HG03135 (cell line): ENCODE data around the gene PKLR.
A peak's percentile ranks its signal among the peaks of the same experiment; 100 is the strongest.
"Not testable (repeated sequence)": the region's sequence is repeated elsewhere in the genome, so short reads cannot be mapped to it uniquely, and the experiment has no call there.

Source experiments
- ATAC-seq: cut with Tn5 transposase; IDR thresholded peaks from one replicate; pipeline ENCODE4 v1.9.1; 2021; ENCODE audit warnings: mild to moderate bottlenecking, moderate library complexity; ENCODE audit not compliant: unreplicated experiment

Gene PKLR

DNA sequence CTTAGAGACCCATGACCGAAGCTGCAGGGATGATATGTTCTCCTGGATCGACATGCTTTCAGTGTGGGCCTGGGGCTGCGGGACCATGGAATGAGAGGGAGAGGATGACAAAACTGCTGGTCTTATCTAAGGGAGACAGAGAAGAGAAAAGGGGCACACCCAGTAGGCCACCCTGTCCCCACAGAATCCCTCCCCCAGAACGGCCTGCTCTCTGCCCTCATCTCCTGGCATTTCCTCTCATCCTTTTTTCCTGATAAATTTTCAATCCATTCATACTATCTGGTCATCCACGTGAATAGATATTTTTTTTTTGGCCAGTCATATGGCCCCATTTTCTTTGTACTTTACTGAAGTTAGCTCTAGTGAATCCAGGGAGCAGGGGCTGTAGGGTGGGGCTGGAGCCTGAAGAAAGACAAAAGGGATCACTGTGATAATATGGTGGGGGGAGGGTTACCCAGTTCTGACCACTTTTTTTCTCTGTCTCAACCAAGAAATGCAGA is at the start of gene PKLR:
Gene PKLR, minus strand, starts transcription at position 97 of the 500 bp plus-strand sequence. Its CDS starts 43 bp downstream, at position 54.
- ATAC-seq, result no peak

DNA sequence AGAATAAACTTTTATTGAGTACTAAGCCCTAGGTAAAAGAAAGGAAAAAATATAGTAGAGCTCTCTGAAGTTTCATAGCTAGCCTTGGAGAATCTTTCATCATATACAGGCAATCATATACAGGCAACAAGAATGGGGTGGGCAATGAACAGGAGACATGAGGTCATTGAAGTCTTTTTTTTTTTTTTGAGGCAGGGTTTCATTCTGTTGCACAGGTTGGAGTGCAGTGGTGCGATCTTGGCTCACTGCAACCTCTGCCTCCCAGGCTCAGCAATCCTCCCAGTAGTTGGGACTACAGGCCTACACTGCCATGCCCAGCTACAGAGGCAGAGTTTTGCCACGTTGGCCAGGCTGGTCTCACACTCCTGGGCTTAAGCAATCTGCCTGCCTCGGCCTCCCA is 41.6 kb upstream of the PKLR start:
- ATAC-seq, result no peak

DNA sequence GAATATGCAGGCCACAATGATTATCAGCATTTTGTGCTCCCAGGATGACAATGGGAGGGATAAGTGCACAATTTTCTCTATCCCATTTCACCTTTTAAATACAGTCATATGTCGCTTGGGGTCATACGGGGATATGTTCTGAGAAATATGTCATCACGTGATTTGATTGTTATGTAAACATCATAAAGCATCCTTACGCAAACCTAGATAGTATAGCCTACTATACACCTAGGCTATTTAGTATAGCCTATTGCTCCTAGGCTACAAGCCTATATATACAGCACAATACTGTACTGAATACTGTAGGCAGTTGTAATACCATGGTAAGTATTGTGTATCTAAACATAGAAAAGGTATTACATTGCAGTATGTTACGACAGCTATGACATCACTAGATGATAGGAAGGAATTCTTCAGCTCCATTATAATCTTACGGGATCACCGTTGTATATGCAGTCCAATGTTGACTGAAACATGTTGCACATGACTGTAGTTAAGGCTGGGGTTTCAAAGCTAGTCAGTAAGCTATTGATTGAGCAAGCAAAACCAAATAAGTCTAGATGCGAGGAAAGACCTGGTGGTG is 38.4 kb upstream of the PKLR start:
- ATAC-seq, result no peak

DNA sequence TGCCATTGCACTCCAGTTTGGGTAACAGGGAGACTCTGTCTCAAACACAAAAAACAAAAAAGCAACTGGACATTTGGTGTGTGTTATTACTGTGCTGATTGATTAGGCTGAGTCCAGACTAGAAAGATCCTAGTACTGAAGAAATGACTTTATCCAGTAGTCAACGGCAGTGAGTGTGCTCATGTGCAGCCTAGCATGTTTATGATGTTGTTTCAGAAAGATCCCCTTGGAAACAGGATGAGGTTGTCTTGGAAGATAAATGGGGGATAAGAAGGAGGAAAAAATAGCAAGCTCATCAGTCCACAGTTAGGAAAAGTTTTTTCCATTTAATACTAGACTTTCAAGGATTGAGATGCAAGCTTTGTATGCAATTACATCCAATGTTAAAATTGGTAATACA is 33.7 kb upstream of the PKLR start:
- ATAC-seq, result no peak

DNA sequence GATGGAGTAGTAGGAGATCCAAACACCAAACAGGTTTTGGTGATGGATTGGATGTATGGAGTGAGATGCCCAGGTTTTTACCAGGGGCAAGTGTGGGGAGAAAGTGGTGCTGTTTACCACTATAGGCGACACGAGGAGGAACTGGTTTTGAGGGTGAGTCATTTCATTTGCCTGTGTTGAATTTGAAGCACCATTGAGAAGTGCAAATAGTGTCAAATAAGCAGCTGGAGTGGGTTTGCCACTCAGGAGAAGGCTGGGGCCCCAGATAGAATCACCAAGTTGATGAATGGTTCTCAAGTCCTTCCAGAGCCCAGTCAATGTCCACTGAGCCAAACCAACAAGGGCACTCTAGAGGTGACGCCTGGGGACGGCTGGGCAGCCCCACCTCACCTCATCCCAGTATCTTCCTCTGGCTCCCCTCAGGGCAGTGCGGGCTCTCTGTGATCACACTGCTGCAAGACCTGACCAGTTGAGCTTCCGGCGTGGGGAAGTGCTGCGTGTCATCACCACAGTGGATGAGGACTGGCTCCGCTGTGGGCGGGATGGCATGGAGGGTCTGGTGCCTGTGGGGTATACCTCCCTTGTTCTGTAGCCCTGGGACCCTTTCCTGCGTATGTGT is 28.9 kb upstream of the PKLR start:
- no peak for ATAC-seq

DNA sequence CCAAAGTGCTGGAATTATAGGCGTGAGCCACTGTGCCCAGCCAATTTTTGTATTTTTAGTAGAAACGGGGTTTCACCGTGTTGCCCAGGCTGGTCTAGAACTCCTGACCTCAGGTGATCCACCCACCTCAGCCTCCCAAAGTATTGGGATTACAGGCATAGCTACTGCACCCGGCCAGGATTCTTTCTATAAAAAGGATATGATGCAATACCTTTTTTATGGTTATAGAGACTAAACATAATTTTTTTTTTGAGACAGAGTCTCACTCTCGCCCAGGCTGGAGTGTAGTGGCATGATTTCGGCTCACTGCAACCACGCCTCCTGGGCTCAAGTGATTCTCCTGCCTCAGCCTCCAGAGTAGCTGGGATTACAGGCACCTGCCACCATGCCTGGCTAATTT is 27.6 kb upstream of the PKLR start:
- not testable (repeated sequence) for ATAC-seq

DNA sequence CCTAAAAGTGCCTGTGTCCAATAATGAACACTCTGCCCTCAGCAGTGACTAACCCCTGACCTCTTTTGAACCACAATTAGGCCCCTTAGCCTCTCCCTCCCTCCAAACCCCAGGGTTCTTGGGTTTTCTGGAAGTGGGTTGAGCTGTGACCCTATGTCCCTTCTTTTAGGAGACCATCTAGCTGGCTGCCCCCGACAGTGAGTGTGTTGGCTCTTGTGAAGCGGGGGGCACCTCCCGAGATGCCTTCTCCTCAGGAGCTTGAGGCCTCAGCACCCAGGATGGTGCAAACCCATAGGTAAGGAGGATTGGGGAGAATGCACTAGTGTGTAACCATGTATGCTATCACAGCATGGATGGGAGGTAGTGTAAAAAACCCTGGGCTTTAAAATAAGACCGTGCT is 26.7 kb upstream of the PKLR start:
- ATAC-seq, result no peak

DNA sequence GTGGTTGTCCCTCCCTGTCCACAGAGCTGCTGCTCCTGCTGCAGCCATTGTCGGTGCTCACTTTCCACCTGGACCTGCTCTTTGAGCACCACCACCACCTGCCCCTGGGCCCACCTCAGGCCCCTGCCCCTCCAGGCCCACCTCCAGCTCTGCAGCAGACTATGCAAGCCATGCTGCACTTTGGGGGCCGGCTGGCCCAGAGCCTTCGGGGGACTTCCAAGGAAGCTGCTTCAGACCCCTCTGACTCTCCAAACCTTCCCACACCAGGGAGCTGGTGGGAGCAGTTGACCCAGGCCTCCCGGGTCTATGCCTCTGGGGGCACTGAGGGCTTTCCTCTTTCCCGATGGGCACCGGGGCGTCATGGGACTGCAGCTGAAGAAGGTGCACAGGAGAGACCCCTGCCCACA is 25.4 kb upstream of the PKLR start:
- no peak for ATAC-seq

DNA sequence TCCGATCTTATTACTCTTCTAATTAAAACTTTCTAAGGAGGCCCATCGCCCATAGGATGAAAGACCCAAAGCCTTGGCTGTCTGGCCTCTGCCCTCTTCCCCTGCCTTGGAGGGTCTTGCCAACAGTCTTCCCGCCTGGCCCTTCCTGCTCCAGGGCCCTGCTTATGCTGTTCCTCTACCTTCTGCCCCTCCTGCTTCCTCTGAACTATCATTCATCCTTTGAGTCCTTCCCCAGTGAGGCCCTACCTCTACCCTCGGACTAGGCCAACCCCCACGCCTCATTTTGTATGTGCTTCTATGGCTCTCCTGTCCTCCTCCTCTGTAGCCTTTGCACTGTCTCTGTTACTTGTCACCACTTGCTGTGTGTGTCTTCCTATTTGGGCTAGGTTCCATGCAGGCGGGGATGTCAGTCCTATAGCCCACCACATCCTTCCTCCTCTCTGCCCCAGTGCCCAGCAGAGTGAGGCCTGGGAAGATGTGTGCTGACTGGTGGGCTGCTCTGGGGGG is 24.8 kb upstream of the PKLR start:
- ATAC-seq, result no peak

DNA sequence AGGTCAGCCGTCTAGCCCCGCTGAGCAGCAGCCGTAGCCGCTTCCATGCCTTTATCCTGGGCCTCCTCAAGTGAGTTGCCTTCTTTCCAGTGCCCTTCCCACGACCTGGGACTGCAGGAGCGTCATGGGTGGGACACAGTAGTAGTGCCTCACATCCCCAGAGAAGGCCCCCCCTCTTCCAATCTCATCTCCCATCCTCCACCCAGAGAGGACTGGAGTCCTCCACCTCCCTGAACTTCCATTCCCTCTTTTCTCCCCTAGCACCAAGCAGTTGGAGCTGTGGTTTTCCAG is 24.3 kb upstream of the PKLR start:
- ATAC-seq, result no peak

DNA sequence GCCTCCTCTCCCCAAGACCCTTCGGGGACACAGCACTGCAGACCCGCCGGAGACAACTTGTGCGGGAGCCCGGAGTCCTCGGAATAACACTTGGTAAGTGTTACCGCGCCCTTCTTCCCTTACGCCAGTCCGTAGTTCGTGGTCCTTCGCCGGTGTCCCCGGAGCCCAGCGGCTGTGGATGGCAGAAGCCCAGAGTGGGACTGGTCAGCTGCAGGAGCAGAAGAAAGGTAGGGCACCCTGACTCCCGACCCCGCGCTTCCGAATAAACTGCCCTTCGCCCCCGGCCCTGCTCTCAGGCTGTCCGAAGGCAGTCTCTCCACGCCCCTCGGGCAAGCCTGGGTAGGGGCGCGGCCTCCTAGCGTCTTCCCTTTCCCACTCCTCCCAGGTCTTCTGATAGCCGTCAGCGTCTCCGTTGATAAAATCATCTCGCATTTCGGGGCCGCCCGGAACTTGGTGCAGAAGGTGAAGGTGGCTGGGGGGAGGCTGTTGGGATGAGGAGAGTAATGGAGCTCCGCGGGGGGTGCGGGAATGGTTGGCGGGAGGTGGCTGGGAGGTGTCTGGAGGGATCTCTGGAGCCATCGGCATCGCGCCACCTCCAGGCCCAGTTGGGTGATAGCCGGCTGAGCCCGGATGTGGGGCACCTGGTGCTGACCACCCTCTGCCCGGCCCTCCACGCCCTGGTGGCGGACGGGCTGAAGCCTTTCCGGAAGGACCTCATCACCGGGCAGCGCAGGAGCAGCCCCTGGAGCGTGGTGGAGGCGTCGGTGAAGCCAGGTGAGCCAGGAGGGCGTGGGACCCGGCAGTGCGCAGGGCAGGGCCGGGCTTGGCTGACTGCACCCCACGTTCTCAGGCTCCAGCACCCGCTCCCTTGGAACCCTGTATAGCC is 23.7 kb upstream of the PKLR start:
- ATAC-seq, result no peak

DNA sequence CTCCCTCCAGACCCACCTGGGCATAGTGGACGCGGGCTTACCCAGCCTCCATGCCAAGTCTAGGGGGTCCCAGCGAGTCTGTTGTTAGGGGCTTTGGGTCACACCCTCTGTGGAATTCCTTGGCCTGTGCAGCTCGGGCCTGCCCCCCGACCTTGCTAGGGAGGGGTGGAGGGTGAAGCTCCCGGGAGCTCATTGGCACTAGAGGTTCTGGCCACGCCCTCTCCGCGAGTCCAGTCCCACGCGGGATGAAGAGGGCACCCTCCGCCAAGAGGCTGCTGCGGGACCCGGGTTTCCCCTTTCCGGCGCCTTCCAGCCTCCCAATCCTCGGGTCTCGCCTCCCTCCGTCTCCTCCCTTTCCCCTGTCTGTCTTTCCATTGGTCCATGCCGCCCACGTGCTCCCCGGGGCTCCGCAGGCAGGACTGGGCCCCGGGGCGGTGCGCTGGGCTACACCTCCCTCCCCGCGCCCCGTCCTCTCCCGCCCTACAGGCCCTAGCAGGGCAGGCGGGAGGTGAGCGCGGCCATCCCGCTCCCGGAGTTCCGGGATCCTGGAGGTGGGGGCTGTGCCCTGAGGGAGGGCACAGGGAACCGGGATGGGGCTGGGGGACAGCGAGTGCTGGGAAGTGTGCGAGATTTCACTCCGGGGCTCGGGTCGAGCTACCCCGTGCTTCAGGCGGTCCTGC is 22.9 kb upstream of the PKLR start:
- ATAC-seq, result peak; percentile 53

DNA sequence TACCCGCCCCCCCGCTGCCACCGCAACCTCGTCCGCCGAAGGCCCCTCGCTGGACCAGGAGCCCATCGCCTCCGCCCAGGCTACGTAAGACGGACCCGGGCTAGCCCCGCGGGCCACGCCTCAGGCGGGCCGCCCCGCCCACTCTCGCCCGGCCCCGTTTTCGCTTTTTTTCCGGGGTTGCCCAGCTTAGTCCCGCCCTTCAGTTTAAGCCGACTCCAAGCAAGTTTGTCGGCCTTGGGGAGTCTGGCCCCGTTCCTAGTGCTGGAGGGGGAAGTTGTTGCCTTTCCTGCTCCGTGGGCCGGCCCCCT is 22.4 kb upstream of the PKLR start:
- ATAC-seq, result peak; percentile 38

DNA sequence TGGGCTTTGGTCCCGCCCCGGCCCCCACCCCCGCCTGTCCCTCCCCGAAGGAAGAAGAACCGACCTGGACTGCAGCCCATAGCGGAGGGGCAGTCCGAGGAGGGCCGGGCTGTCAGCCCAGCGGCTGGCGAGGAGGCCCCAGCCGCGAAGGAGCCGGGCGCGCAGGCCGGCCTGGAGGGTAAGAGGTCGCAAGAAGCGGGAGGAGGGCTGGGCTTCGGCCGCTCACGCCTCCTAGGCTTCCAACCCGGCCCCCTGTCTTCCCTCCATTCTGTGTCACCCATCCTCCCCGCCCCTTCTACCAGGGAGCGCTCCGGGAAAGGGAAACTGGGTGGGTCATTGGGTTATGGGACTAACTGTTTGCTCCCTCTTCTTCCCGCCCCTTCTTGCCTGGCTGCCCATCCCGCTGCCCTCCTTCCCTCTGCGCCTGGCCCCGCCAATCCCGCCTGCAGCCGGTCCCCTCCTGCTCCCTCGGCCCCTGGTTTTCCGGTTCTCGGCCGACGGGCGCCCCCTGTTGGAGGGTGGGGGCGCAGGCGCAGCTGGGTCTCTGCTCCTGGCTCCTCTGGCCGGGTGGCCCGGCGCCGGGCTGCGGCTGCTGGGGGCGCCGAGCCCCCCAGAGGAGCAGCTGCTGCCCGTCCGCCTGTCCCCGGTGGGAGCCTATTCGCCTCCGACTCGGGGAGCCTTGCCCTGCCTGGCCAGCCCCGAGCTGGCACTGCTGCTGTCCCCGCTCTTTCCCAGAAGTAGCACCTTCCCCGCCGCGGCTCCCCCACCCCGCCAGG is 21.9 kb upstream of the PKLR start:
- ATAC-seq, result peak; percentile 43

DNA sequence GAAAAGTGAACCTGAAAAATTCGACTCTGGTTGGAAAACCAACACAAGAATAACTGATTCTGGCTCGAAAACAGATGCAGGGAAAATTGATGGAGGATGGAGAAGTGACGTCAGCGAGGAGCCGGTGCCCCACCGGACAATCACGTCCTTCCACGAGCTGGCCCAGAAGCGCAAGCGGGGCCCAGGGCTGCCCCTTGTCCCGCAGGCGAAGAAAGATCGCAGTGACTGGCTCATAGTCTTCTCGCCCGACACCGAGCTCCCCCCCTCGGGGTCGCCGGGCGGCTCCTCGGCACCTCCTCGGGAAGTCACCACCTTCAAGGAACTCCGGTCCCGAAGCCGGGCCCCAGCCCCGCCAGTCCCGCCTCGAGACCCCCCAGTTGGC is 21.3 kb upstream of the PKLR start:
- no peak for ATAC-seq

DNA sequence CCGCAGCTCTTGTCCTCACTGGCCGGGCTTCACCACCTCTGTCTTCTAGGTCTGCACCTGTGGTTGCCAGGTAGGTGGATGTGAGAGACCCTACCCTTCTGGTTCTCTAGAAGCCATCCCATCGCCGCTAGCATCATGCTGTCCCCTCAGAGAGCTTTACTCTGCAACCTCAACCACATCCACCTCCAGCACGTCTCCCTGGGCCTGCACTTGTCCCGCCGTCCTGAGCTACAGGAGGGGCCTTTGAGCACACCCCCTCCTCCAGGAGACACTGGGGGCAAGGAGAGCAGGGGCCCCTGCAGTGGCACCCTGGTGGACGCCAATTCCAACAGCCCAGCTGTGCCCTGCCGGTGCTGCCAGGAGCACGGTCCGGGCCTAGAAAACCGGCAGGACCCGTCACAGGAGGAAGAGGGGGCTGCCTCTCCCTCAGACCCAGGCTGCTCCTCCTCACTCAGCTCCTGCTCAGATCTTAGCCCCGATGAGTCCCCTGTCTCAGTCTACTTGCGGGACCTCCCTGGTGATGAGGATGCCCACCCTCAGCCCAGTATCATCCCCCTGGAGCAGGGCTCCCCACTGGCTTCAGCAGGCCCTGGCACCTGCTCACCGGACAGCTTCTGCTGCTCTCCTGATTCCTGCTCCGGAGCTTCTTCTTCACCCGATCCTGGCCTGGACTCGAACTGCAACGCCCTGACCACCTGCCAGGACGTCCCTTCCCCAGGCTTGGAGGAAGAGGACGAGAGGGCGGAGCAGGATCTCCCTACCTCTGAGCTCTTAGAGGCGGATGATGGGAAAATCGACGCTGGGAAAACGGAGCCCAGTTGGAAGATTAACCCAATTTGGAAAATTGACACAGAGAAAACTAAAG is 20.6 kb upstream of the PKLR start:
- ATAC-seq, result no peak

DNA sequence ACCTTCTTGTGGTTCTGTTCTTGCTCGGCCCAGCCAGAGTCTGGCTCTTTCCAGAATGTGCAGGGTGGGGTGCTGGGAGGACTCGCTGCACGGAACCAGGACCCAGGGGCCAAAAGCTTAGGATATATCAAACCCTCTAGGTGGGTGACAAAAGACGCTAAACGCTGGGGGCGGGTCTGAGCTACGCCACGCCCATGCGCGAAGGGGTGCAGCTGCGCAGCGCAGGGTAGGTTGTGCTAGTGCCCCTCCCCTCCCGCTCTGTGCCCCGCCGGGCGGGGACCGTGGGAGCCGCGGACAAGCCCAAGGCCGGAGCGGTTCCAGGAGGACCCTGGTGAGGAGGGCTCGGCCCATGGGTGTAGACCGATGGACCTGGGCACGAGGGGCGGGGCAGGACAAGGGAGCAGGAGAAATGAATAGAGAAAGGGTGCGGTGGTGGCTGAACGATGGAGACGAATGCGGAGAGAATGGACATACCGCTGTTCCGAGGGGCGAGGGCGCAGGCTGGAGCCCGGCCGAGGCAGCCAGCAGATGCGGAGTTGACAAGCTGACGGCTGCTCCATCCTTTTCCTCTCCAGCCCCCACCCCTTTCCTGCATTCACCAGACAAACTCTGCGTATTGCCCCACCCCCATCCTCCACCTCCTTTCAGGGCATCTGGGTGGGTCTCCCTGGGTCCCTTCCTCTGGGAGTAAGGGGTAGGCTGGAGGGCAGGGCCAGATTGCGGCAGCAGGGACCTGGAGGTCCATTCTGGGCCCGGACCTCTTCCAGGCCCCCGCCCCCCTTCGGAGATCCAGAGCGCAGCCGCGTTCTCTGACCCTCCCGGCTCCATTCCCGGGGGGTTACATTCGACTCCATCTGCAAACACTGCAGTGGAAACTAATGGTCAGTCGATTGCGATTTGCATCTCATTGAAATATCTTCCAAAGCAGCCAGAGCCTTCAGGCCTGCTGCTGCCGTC is 19.7 kb upstream of the PKLR start, which contains the start of gene RUSC1:
Gene RUSC1, plus strand, starts transcription at position 234 of the 957 bp plus-strand sequence. CDS start 880 bp downstream, outside the sequence.
- peak; percentile 27 for ATAC-seq

DNA sequence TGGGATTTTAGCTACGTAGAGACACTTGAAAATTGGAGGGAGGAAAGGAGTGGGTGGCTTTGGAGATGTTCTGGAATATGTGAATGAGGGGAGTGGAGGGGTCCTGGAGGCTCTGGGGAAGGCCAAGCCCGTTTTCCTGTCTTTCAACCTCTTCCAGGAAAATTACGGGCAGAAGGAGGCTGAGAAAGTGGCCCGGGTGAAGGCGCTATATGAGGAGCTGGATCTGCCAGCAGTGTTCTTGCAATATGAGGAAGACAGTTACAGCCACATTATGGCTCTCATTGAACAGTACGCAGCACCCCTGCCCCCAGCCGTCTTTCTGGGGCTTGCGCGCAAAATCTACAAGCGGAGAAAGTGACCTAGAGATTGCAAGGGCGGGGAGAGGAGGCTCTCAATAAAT is 19.0 kb upstream of the PKLR start:
- ATAC-seq, result no peak

DNA sequence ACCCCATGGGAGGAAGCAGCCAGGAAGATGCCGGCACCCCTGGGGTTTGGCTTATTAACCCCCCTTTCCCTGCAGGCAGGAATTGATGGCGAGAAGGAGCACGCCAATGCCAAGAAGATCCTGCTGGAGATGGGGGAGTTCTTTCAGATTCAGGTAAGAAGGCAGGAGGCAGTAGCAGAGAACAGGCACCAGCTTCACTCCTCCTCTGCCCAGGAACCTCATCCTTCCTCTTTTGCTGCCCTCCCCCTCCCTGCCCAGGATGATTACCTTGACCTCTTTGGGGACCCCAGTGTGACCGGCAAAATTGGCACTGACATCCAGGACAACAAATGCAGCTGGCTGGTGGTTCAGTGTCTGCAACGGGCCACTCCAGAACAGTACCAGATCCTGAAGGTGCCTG is 18.3 kb upstream of the PKLR start:
- ATAC-seq, result no peak
